ENCODE measurements around the gene ULK3.

DNA sequence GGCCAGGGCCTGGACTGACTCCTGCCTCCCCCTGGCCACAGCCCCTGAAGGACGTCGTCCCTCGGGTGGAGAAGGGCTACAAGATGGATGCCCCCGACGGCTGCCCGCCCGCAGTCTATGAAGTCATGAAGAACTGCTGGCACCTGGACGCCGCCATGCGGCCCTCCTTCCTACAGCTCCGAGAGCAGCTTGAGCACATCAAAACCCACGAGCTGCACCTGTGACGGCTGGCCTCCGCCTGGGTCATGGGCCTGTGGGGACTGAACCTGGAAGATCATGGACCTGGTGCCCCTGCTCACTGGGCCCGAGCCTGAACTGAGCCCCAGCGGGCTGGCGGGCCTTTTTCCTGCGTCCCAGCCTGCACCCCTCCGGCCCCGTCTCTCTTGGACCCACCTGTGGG is 40.7 kb downstream of the ULK3 start:
- TF ChIP-seq TP53 (CRISPR knock-in tag; IDR thresholded peaks at IDR 0.05) (no peak), SMAD4 (CRISPR knock-in tag; IDR thresholded peaks at IDR 0.05) (no peak), ZNF263 (CRISPR knock-in tag; IDR thresholded peaks at IDR 0.05; ENCODE audit: low read depth) (no peak), NR1H2 (CRISPR knock-in tag; IDR thresholded peaks at IDR 0.05) (no peak), JUN (CRISPR knock-in tag; IDR thresholded peaks at IDR 0.05) (no peak)
- TF ChIP-seq, protein P1, sequence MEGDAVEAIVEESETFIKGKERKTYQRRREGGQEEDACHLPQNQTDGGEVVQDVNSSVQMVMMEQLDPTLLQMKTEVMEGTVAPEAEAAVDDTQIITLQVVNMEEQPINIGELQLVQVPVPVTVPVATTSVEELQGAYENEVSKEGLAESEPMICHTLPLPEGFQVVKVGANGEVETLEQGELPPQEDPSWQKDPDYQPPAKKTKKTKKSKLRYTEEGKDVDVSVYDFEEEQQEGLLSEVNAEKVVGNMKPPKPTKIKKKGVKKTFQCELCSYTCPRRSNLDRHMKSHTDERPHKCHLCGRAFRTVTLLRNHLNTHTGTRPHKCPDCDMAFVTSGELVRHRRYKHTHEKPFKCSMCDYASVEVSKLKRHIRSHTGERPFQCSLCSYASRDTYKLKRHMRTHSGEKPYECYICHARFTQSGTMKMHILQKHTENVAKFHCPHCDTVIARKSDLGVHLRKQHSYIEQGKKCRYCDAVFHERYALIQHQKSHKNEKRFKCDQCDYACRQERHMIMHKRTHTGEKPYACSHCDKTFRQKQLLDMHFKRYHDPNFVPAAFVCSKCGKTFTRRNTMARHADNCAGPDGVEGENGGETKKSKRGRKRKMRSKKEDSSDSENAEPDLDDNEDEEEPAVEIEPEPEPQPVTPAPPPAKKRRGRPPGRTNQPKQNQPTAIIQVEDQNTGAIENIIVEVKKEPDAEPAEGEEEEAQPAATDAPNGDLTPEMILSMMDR (IDR thresholded peaks at IDR 0.05), result no peak
- TF ChIP-seq, protein P2, sequence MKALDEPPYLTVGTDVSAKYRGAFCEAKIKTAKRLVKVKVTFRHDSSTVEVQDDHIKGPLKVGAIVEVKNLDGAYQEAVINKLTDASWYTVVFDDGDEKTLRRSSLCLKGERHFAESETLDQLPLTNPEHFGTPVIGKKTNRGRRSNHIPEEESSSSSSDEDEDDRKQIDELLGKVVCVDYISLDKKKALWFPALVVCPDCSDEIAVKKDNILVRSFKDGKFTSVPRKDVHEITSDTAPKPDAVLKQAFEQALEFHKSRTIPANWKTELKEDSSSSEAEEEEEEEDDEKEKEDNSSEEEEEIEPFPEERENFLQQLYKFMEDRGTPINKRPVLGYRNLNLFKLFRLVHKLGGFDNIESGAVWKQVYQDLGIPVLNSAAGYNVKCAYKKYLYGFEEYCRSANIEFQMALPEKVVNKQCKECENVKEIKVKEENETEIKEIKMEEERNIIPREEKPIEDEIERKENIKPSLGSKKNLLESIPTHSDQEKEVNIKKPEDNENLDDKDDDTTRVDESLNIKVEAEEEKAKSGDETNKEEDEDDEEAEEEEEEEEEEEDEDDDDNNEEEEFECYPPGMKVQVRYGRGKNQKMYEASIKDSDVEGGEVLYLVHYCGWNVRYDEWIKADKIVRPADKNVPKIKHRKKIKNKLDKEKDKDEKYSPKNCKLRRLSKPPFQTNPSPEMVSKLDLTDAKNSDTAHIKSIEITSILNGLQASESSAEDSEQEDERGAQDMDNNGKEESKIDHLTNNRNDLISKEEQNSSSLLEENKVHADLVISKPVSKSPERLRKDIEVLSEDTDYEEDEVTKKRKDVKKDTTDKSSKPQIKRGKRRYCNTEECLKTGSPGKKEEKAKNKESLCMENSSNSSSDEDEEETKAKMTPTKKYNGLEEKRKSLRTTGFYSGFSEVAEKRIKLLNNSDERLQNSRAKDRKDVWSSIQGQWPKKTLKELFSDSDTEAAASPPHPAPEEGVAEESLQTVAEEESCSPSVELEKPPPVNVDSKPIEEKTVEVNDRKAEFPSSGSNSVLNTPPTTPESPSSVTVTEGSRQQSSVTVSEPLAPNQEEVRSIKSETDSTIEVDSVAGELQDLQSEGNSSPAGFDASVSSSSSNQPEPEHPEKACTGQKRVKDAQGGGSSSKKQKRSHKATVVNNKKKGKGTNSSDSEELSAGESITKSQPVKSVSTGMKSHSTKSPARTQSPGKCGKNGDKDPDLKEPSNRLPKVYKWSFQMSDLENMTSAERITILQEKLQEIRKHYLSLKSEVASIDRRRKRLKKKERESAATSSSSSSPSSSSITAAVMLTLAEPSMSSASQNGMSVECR (CRISPR knock-in tag; IDR thresholded peaks at IDR 0.05; ENCODE audit: borderline replicate concordance), result no peak
- TF ChIP-seq, protein P3, sequence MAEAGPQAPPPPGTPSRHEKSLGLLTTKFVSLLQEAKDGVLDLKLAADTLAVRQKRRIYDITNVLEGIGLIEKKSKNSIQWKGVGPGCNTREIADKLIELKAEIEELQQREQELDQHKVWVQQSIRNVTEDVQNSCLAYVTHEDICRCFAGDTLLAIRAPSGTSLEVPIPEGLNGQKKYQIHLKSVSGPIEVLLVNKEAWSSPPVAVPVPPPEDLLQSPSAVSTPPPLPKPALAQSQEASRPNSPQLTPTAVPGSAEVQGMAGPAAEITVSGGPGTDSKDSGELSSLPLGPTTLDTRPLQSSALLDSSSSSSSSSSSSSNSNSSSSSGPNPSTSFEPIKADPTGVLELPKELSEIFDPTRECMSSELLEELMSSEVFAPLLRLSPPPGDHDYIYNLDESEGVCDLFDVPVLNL (CRISPR knock-in tag; IDR thresholded peaks at IDR 0.05; ENCODE audit: borderline replicate concordance, low read depth), result no peak
- TF ChIP-seq, protein P4, sequence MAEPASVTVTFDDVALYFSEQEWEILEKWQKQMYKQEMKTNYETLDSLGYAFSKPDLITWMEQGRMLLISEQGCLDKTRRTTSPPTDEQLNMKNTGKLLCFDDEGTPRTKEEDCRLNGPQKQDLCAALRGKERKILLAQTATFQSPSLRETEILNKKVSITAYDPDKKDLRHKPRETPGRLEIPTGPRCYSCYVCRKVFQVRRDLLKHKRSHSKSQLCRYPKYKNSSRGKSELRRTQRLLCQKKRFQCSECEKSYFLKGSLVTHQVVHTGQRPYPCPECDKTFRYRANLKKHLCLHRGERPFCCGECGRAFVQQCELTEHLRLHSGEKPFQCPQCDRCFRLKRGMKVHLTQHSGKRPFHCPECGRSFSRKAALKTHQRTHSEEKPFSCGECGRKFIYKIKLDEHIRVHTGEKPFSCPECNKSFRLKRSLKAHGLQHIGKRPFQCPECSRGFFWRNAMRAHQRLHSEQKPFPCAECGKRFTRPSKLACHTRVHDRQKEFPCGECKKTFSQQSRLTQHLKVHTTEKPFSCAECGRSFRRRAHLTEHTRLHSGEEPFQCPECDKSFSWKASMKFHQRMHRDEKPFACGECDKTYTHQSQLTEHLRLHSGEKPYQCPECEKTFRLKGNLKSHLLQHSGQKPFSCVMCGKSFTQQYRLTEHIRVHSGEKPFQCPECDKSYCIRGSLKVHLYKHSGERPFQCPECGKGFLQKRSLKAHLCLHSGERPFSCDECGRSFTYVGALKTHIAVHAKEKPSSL (CRISPR knock-in tag; conservative IDR thresholded peaks at IDR 0.05), result no peak
- TF ChIP-seq, protein P5, sequence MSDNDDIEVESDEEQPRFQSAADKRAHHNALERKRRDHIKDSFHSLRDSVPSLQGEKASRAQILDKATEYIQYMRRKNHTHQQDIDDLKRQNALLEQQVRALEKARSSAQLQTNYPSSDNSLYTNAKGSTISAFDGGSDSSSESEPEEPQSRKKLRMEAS (CRISPR knock-in tag; IDR thresholded peaks at IDR 0.05), result no peak
- TF ChIP-seq, protein P6, sequence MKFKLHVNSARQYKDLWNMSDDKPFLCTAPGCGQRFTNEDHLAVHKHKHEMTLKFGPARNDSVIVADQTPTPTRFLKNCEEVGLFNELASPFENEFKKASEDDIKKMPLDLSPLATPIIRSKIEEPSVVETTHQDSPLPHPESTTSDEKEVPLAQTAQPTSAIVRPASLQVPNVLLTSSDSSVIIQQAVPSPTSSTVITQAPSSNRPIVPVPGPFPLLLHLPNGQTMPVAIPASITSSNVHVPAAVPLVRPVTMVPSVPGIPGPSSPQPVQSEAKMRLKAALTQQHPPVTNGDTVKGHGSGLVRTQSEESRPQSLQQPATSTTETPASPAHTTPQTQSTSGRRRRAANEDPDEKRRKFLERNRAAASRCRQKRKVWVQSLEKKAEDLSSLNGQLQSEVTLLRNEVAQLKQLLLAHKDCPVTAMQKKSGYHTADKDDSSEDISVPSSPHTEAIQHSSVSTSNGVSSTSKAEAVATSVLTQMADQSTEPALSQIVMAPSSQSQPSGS (CRISPR knock-in tag; IDR thresholded peaks at IDR 0.05; ENCODE audit: borderline replicate concordance, low read depth), result no peak

Measured in WTC11 (cell line).